ENCODE results near the gene DNAH11.

The DNAH11 gene

DNA sequence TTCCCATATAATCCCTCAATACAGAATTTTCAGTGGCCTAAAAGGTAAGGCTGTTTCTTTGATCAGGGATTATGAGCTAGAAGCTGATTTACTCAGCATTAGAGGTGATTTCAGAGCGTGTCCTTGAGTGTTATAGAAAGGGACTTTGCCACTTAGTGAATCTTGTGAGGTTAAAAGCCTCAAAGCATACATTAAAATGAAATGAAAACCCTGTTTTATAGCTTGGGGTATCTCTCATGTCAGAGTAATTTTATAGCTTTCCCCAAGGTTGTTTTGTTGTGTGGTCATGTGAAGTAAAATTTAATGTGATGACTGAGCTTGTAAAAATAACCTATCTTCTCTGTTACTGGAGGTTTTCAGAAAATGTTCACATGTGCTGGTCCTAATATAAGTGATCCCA, 204.1 kb downstream of the DNAH11 start:
- Histone ChIP-seq H2BK5ac (ENCODE audit: low read length) (no peak overlapping the region), H3K27me3 (ENCODE audit: insufficient read depth, low read length, poor library complexity) (no peaks in the 10 kb centered on the region), H3K9ac (ENCODE audit: low read length) (no peak overlapping the region), H3K27ac (ENCODE audit: low read depth, low read length) (no peak overlapping the region), H4K5ac (ENCODE audit: low read length) (no peak overlapping the region), H3K18ac (ENCODE audit: low read length) (no peak overlapping the region), H3K4me2 (ENCODE audit: low read length) (no peak overlapping the region), H4K8ac (ENCODE audit: low read depth, low read length) (no peak overlapping the region), H3K36me3 (ENCODE audit: control insufficient read depth, insufficient read depth, low read length) (no peaks in the 10 kb centered on the region), H2BK15ac (replicated peaks; ENCODE audit: low read depth) (no peak overlapping the region), H3K79me2 (ENCODE audit: control insufficient read depth, insufficient read depth, low read length) (no peaks in the 10 kb centered on the region), H3K79me1 (ENCODE audit: low read length) (no peaks in the 10 kb centered on the region), H3K4me1 (ENCODE audit: control insufficient read depth, low read depth, low read length) (no peaks in the 10 kb centered on the region), H2BK120ac (ENCODE audit: low read depth, low read length) (no peak overlapping the region), H3K56ac (ENCODE audit: low read length) (no peak overlapping the region), H3K4ac (ENCODE audit: low read depth, low read length) (no peak overlapping the region), H3K23ac (ENCODE audit: low read length) (no peak overlapping the region), H3K4me3 (ENCODE audit: low read length) (no peak overlapping the region), H2AK5ac (ENCODE audit: low read length) (no peak overlapping the region)
- DNase-seq: no peak
- WGBS (ENCODE audit: extremely low coverage, insufficient coverage, low lambda C conversion rate): no CpG with 5 or more reads among the region's 1 CpG

DNA sequence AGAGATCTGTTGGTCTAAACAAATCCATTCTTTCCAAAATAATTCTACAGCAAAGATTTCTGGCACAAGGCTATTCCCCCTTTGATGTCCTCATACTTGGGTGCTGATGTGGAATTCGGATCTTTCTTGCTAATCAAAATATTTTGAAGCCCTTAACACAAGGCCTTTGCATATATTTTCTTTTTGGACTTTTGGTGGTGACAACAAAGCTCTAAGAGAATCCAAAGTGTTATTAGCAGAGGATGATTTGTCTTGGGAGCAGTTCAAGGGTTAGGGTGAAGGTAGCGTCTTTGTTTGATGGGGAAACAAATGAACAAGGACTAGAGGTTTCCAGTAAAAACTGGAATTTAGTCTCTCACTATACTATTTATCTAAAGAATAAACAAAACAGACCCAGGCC, 205.0 kb downstream of the DNAH11 start:
- Histone ChIP-seq H3K27me3 (ENCODE audit: insufficient read depth, low read length, poor library complexity) (no peaks in the 10 kb centered on the region), H2AK5ac (ENCODE audit: low read length) (no peak overlapping the region), H4K8ac (ENCODE audit: low read depth, low read length) (no peak overlapping the region), H2BK120ac (ENCODE audit: low read depth, low read length) (no peak overlapping the region), H3K79me1 (ENCODE audit: low read length) (no peaks in the 10 kb centered on the region), H3K9ac (ENCODE audit: low read length) (no peak overlapping the region), H3K4ac (ENCODE audit: low read depth, low read length) (no peak overlapping the region), H3K4me3 (ENCODE audit: low read length) (no peak overlapping the region), H3K4me1 (ENCODE audit: control insufficient read depth, low read depth, low read length) (no peaks in the 10 kb centered on the region), H2BK15ac (replicated peaks; ENCODE audit: low read depth) (no peak overlapping the region), H3K18ac (ENCODE audit: low read length) (no peak overlapping the region), H3K36me3 (ENCODE audit: control insufficient read depth, insufficient read depth, low read length) (no peaks in the 10 kb centered on the region), H2BK5ac (ENCODE audit: low read length) (no peak overlapping the region), H3K4me2 (ENCODE audit: low read length) (no peak overlapping the region), H4K5ac (ENCODE audit: low read length) (no peak overlapping the region), H3K56ac (ENCODE audit: low read length) (no peak overlapping the region), H3K27ac (ENCODE audit: low read depth, low read length) (no peak overlapping the region), H3K79me2 (ENCODE audit: control insufficient read depth, insufficient read depth, low read length) (no peaks in the 10 kb centered on the region), H3K23ac (ENCODE audit: low read length) (no peak overlapping the region)
- DNase-seq: no peak
- no CpG with 5 or more reads among the region's 2 CpGs for WGBS (ENCODE audit: extremely low coverage, insufficient coverage, low lambda C conversion rate)

DNA sequence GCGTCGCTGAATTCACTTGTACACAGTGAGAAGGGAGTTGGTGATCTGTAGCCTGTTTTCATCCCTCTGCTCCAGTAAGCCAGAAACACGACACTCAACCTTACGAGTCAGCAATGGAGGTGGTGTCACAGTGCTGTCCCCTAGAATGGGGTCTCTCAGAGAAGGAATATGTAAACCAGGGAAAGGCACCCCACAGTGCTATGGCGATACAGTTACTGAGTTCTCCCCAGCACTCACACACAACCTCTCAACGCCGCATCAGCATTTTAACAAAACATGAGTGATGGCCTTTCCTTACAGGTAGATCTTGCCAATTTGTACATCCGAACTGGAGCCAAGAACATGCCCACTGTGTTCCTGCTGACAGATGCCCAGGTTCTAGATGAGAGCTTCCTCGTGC, 206.5 kb downstream of the DNAH11 start:
- Histone ChIP-seq H3K23ac (ENCODE audit: low read length) (peak overlapping the region; percentile 30), H2BK120ac (ENCODE audit: low read depth, low read length) (no peak overlapping the region), H3K36me3 (ENCODE audit: control insufficient read depth, insufficient read depth, low read length) (no peaks in the 10 kb centered on the region), H3K27me3 (ENCODE audit: insufficient read depth, low read length, poor library complexity) (no peaks in the 10 kb centered on the region), H3K79me2 (ENCODE audit: control insufficient read depth, insufficient read depth, low read length) (no peaks in the 10 kb centered on the region), H3K18ac (ENCODE audit: low read length) (no peak overlapping the region), H3K56ac (ENCODE audit: low read length) (no peak overlapping the region), H4K5ac (ENCODE audit: low read length) (no peak overlapping the region), H3K4me3 (ENCODE audit: low read length) (no peak overlapping the region), H2AK5ac (ENCODE audit: low read length) (no peak overlapping the region), H3K4ac (ENCODE audit: low read depth, low read length) (no peak overlapping the region), H4K8ac (ENCODE audit: low read depth, low read length) (no peak overlapping the region), H3K79me1 (ENCODE audit: low read length) (no peaks in the 10 kb centered on the region), H2BK15ac (replicated peaks; ENCODE audit: low read depth) (no peak overlapping the region), H3K27ac (ENCODE audit: low read depth, low read length) (no peak overlapping the region), H3K4me2 (ENCODE audit: low read length) (no peak overlapping the region), H2BK5ac (ENCODE audit: low read length) (no peak overlapping the region), H3K9ac (ENCODE audit: low read length) (no peak overlapping the region), H3K4me1 (ENCODE audit: control insufficient read depth, low read depth, low read length) (no peaks in the 10 kb centered on the region)
- DNase-seq: no peak
- no CpG with 5 or more reads among the region's 9 CpGs for WGBS (ENCODE audit: extremely low coverage, insufficient coverage, low lambda C conversion rate)

DNA sequence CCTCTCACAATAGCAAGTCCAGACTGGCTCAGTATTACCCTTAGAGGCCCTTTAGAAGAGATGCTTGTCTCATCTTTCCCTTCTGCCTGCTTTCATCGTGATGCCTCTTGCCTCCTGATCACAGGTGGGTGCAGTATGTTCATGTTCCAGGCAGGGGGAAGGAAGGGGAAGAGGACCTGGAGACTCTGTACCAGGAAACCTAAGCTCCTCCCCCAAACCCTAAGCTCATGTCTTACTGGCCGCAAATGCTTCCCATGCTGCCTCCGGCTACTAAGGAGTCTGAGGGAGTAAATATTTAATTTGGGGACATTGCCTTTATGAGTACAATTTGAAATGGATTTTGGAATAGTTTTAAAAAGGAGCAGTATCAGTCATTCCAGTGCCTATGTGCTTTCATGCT, 210.2 kb downstream of the DNAH11 start:
- Histone ChIP-seq H3K79me1 (ENCODE audit: low read length) (no peaks in the 10 kb centered on the region), H3K4me1 (ENCODE audit: control insufficient read depth, low read depth, low read length) (peaks cover 5% of the 10 kb centered on the region), H4K5ac (ENCODE audit: low read length) (no peak overlapping the region), H3K27ac (ENCODE audit: low read depth, low read length) (no peak overlapping the region), H3K36me3 (ENCODE audit: control insufficient read depth, insufficient read depth, low read length) (no peaks in the 10 kb centered on the region), H2BK120ac (ENCODE audit: low read depth, low read length) (no peak overlapping the region), H3K79me2 (ENCODE audit: control insufficient read depth, insufficient read depth, low read length) (no peaks in the 10 kb centered on the region), H3K4me2 (ENCODE audit: low read length) (no peak overlapping the region), H2BK15ac (replicated peaks; ENCODE audit: low read depth) (no peak overlapping the region), H3K4me3 (ENCODE audit: low read length) (no peak overlapping the region), H2BK5ac (ENCODE audit: low read length) (no peak overlapping the region), H2AK5ac (ENCODE audit: low read length) (no peak overlapping the region), H3K27me3 (ENCODE audit: insufficient read depth, low read length, poor library complexity) (no peaks in the 10 kb centered on the region), H3K9ac (ENCODE audit: low read length) (no peak overlapping the region), H3K18ac (ENCODE audit: low read length) (no peak overlapping the region), H4K8ac (ENCODE audit: low read depth, low read length) (no peak overlapping the region), H3K56ac (ENCODE audit: low read length) (no peak overlapping the region), H3K4ac (ENCODE audit: low read depth, low read length) (no peak overlapping the region), H3K23ac (ENCODE audit: low read length) (no peak overlapping the region)
- DNase-seq: peak; percentile 52
- no CpG with 5 or more reads among the region's 3 CpGs for WGBS (ENCODE audit: extremely low coverage, insufficient coverage, low lambda C conversion rate)

DNA sequence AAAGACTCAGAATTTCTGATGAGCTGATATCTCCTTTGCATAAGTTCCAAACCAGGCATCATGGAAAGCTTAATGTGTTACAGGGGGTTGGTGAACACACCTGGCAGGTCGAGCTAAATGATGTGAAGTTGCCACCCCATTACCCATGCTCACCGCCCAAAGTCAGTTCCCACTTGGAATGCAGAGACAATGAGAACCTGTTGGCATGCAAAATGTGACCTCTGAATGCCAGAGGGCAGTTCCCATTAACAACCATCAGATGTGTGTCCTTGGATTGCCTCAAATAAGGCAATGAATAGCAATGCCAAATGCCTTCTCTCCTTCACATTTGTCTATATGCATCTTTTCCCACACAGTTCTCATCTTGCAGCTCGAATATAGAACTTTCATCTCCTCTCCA, 212.1 kb downstream of the DNAH11 start:
- Histone ChIP-seq H2BK5ac (ENCODE audit: low read length) (no peak overlapping the region), H3K23ac (ENCODE audit: low read length) (no peak overlapping the region), H3K4me3 (ENCODE audit: low read length) (no peak overlapping the region), H4K8ac (ENCODE audit: low read depth, low read length) (no peak overlapping the region), H3K27me3 (ENCODE audit: insufficient read depth, low read length, poor library complexity) (no peaks in the 10 kb centered on the region), H3K27ac (ENCODE audit: low read depth, low read length) (no peak overlapping the region), H3K9ac (ENCODE audit: low read length) (no peak overlapping the region), H3K79me2 (ENCODE audit: control insufficient read depth, insufficient read depth, low read length) (no peaks in the 10 kb centered on the region), H3K79me1 (ENCODE audit: low read length) (no peaks in the 10 kb centered on the region), H3K36me3 (ENCODE audit: control insufficient read depth, insufficient read depth, low read length) (no peaks in the 10 kb centered on the region), H3K4me1 (ENCODE audit: control insufficient read depth, low read depth, low read length) (peaks cover 5% of the 10 kb centered on the region), H3K4ac (ENCODE audit: low read depth, low read length) (no peak overlapping the region), H3K18ac (ENCODE audit: low read length) (no peak overlapping the region), H2BK120ac (ENCODE audit: low read depth, low read length) (no peak overlapping the region), H3K56ac (ENCODE audit: low read length) (no peak overlapping the region), H2AK5ac (ENCODE audit: low read length) (no peak overlapping the region), H2BK15ac (replicated peaks; ENCODE audit: low read depth) (no peak overlapping the region), H4K5ac (ENCODE audit: low read length) (no peak overlapping the region), H3K4me2 (ENCODE audit: low read length) (no peak overlapping the region)
- DNase-seq: peak; percentile 23
- WGBS (ENCODE audit: extremely low coverage, insufficient coverage, low lambda C conversion rate): no CpG with 5 or more reads among the region's 3 CpGs

DNA sequence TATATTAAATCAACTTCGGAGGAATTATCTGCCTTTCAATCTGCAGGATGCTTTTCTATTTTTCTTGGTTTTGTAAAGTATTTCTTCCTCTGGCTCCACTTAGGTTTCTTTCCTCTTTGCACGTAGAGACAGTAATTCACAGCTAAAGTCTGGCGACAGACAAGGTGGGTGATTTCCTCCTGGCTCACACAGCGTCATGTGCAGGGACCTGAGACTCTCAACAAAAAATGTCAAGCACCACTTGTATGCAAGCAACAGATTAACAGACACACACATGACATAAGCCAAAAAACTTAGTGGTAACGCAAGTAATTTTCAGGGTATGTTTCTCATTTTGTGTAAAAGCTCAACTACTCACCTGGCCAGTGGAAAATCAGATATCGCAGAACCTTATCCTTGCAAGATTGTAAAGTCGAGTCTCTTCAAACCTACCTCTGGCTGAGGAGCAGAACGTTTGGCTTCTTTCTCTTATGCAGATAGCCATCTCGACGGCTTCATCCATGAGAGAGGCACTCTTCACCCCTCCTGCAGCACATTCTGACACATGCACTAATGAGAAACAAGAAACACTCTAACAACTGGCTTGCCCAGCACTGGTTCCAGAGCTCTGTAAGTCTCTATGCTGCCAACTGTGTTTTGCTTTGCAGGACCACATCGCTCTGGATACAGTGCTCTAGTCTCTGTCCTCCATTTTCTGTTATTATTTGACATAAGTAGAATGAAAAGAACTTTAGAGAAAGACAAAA, 214.9 kb downstream of the DNAH11 start:
- H3K4me2 ChIP-seq (ENCODE audit: low read length): no peak overlapping the region
- no peak overlapping the region for H2BK5ac ChIP-seq (ENCODE audit: low read length)
- no peak overlapping the region for H3K56ac ChIP-seq (ENCODE audit: low read length)
- H2BK15ac ChIP-seq (replicated peaks; ENCODE audit: low read depth): no peak overlapping the region
- no peaks in the 10 kb centered on the region for H3K79me2 ChIP-seq (ENCODE audit: control insufficient read depth, insufficient read depth, low read length)
- H3K36me3 ChIP-seq (ENCODE audit: control insufficient read depth, insufficient read depth, low read length): no peaks in the 10 kb centered on the region
- no peak overlapping the region for H3K27ac ChIP-seq (ENCODE audit: low read depth, low read length)
- no peaks in the 10 kb centered on the region for H3K27me3 ChIP-seq (ENCODE audit: insufficient read depth, low read length, poor library complexity)
- no CpG with 5 or more reads among the region's 11 CpGs for WGBS (ENCODE audit: extremely low coverage, insufficient coverage, low lambda C conversion rate)
- no peak overlapping the region for H3K9ac ChIP-seq (ENCODE audit: low read length)
- DNase-seq: peak; percentile 26
- H3K18ac ChIP-seq (ENCODE audit: low read length): no peak overlapping the region
- peaks cover 5% of the 10 kb centered on the region for H3K4me1 ChIP-seq (ENCODE audit: control insufficient read depth, low read depth, low read length)
- no peak overlapping the region for H3K4ac ChIP-seq (ENCODE audit: low read depth, low read length)
- no peak overlapping the region for H4K8ac ChIP-seq (ENCODE audit: low read depth, low read length)
- no peak overlapping the region for H3K4me3 ChIP-seq (ENCODE audit: low read length)
- no peak overlapping the region for H2BK120ac ChIP-seq (ENCODE audit: low read depth, low read length)
- no peaks in the 10 kb centered on the region for H3K79me1 ChIP-seq (ENCODE audit: low read length)
- no peak overlapping the region for H4K5ac ChIP-seq (ENCODE audit: low read length)
- H3K23ac ChIP-seq (ENCODE audit: low read length): no peak overlapping the region
- no peak overlapping the region for H2AK5ac ChIP-seq (ENCODE audit: low read length)
